ENCODE results near the gene RARS1.

- no peak for TF ChIP-seq CTCF (conservative IDR thresholded peaks at IDR 0.05; ENCODE audit: low read depth in 2 of 2)
- TF ChIP-seq REST (IDR thresholded peaks at IDR 0.05; ENCODE audit: unreplicated experiment), result no peak
- no peak for TF ChIP-seq EZH2 (IDR thresholded peaks at IDR 0.05; ENCODE audit: low read depth, unreplicated experiment)
- no peak for TF ChIP-seq EZH2phosphoT487 (IDR thresholded peaks at IDR 0.05; ENCODE audit: unreplicated experiment)
- no peak for TF ChIP-seq POLR2AphosphoS5 (IDR thresholded peaks at IDR 0.05; ENCODE audit: low read depth)
- no peak for TF ChIP-seq ZNF462 (CRISPR knock-in tag; IDR thresholded peaks at IDR 0.05)
- no peak for TF ChIP-seq CREB1 (CRISPR knock-in tag; IDR thresholded peaks at IDR 0.05; ENCODE audit: low read depth)
- no peak for TF ChIP-seq NANOG (IDR thresholded peaks at IDR 0.05; ENCODE audit: borderline replicate concordance)
Measured at GRCh38 chr5:168443950-168444700, 42.1 kb upstream of the RARS1 start.
